ENCODE measurements around the gene SMC1B. TPM values are rescaled to one million over a fixed set of nuclear protein-coding genes. Genes with fewer than 3 reads are reported as not detected.

Gene SMC1B
- total and polyA plus RNA-seq, 2 experiments from 2014 or later: 0.10 TPM; not detected in 1

- TF ChIP-seq REST (IDR thresholded peaks at IDR 0.05; ENCODE audit: unreplicated experiment): no peak
- TF ChIP-seq ZNF114 (CRISPR knock-in tag; IDR thresholded peaks at IDR 0.05): no peak
- TF ChIP-seq CTCF (conservative IDR thresholded peaks at IDR 0.05; ENCODE audit: low read depth in 2 of 2): no peak
- TF ChIP-seq ETS1 (IDR thresholded peaks at IDR 0.05): no peak
- TF ChIP-seq EZH2phosphoT487 (IDR thresholded peaks at IDR 0.05; ENCODE audit: unreplicated experiment): no peak
- TF ChIP-seq CREB1 (CRISPR knock-in tag; IDR thresholded peaks at IDR 0.05; ENCODE audit: low read depth): no peak
- TF ChIP-seq EZH2 (IDR thresholded peaks at IDR 0.05; ENCODE audit: low read depth, unreplicated experiment): no peak
These were observed 108.4 kb downstream of the SMC1B start (continued) for GRCh38 chr22:45304971-45305370.

- peaks cover 2% of the 10 kb centered on the region; the same call in 1 of the 2 replicates for H3F3A ChIP-seq (replicated peaks; ENCODE audit: low read depth)
- 0 out of 2 replicates have a peak, but pooled peaks cover 2% of the 10 kb centered on the region for H3K9me2 ChIP-seq (ENCODE audit: insufficient read depth)
- Mint-ChIP-seq H3K27me3 (ENCODE audit: insufficient read depth, low read depth, poor library complexity) (peaks cover 14% of the 10 kb centered on the region), H3K4me1 (peaks cover 15% of the 10 kb centered on the region), H3K4me3 (no peak overlapping the region), H3K9me3 (no peaks in the 10 kb centered on the region), H3K27ac (no peak overlapping the region), H3K36me3 (ENCODE audit: low read depth) (no peaks in the 10 kb centered on the region)
- DNase-seq (ENCODE audit: low spot score) (no peak), ATAC-seq (no peak)
- no peaks in the 10 kb centered on the region for H3K79me2 ChIP-seq (replicated peaks; ENCODE audit: insufficient read depth)
- no peak overlapping the region for H3K4me3 ChIP-seq
- no peak overlapping the region for H3K4me2 ChIP-seq
- no peak overlapping the region for H2AFZ ChIP-seq
- no peaks in the 10 kb centered on the region for H3K36me3 ChIP-seq (ENCODE audit: insufficient read depth)
- no peaks in the 10 kb centered on the region for H4K20me1 ChIP-seq (replicated peaks; ENCODE audit: insufficient read depth)
- no peaks in the 10 kb centered on the region for H3K27me3 ChIP-seq (ENCODE audit: insufficient read depth)
- no peak overlapping the region for H3K27ac ChIP-seq (ENCODE audit: low read depth)
- H3K4me1 ChIP-seq (ENCODE audit: insufficient read depth): peaks cover 9% of the 10 kb centered on the region; the same call in 1 of the 2 replicates
- no peak for TF ChIP-seq ZNF462 (CRISPR knock-in tag; IDR thresholded peaks at IDR 0.05)
- no peak for TF ChIP-seq ZNF114 (CRISPR knock-in tag; IDR thresholded peaks at IDR 0.05)
- TF ChIP-seq CTCF (conservative IDR thresholded peaks at IDR 0.05; ENCODE audit: low read depth in 2 of 2): no peak
- no peak for TF ChIP-seq EZH2phosphoT487 (IDR thresholded peaks at IDR 0.05; ENCODE audit: unreplicated experiment)
- no peak for TF ChIP-seq JUNB (IDR thresholded peaks at IDR 0.05; ENCODE audit: unreplicated experiment)
These were observed 110.2 kb downstream of the SMC1B start for GRCh38 chr22:45303181-45303580.
